ENCODE results near the gene CDH4. TPM values are rescaled to one million over a fixed set of nuclear protein-coding genes. Genes with fewer than 3 reads are reported as not detected.

CDH4 gene
- polyA plus RNA-seq, 1 experiment, result 1.5 TPM

- no peak for TF ChIP-seq CTCF (IDR thresholded peaks at IDR 0.05; ENCODE audit: insufficient read depth, low read depth, low read length)
- Histone ChIP-seq H3K4me3 (ENCODE audit: low read depth, low read length) (no peak overlapping the region), H3K27me3 (ENCODE audit: control insufficient read depth, insufficient read depth, low read length) (no peaks in the 10 kb centered on the region), H3K36me3 (ENCODE audit: control insufficient read depth, insufficient read depth, low read length) (no peaks in the 10 kb centered on the region)
- ChIA-PET POLR2A (no interaction called here), CTCF (no interaction called here)
- no peak for DNase-seq (ENCODE audit: low read depth)
These were observed 349.8 kb downstream of the CDH4 start for GRCh38 chr20:61601853-61602252.

GRCh38 chr20:61603715-61604114, 351.7 kb downstream of the CDH4 start:
- no peak for TF ChIP-seq CTCF (IDR thresholded peaks at IDR 0.05; ENCODE audit: insufficient read depth, low read depth, low read length)
- POLR2A ChIA-PET, result no interaction called here
- no peak overlapping the region for H3K4me3 ChIP-seq (ENCODE audit: low read depth, low read length)
- CTCF ChIA-PET, result no interaction called here
- H3K27me3 ChIP-seq (ENCODE audit: control insufficient read depth, insufficient read depth, low read length), result no peaks in the 10 kb centered on the region
- DNase-seq (ENCODE audit: low read depth), result no peak
- no peaks in the 10 kb centered on the region for H3K36me3 ChIP-seq (ENCODE audit: control insufficient read depth, insufficient read depth, low read length)

- DNase-seq (ENCODE audit: low read depth), result no peak
- Histone ChIP-seq H3K4me3 (ENCODE audit: low read depth, low read length) (no peak overlapping the region), H3K27me3 (ENCODE audit: control insufficient read depth, insufficient read depth, low read length) (no peaks in the 10 kb centered on the region), H3K36me3 (ENCODE audit: control insufficient read depth, insufficient read depth, low read length) (no peaks in the 10 kb centered on the region)
- ChIA-PET CTCF (no interaction called here), POLR2A (no interaction called here)
- no peak for TF ChIP-seq CTCF (IDR thresholded peaks at IDR 0.05; ENCODE audit: insufficient read depth, low read depth, low read length)
These were observed 352.5 kb downstream of the CDH4 start for GRCh38 chr20:61604549-61604948.

- no peaks in the 10 kb centered on the region for H3K36me3 ChIP-seq (ENCODE audit: control insufficient read depth, insufficient read depth, low read length)
- CTCF ChIA-PET, result no interaction called here
- no peaks in the 10 kb centered on the region for H3K27me3 ChIP-seq (ENCODE audit: control insufficient read depth, insufficient read depth, low read length)
- POLR2A ChIA-PET, result no interaction called here
- no peak for TF ChIP-seq CTCF (IDR thresholded peaks at IDR 0.05; ENCODE audit: insufficient read depth, low read depth, low read length)
- DNase-seq (ENCODE audit: low read depth), result no peak
- H3K4me3 ChIP-seq (ENCODE audit: low read depth, low read length), result no peak overlapping the region
These were observed 353.2 kb downstream of the CDH4 start for GRCh38 chr20:61605283-61605682.

- CTCF ChIA-PET, result no interaction called here
- no peak for DNase-seq (ENCODE audit: low read depth)
- no peaks in the 10 kb centered on the region for H3K27me3 ChIP-seq (ENCODE audit: control insufficient read depth, insufficient read depth, low read length)
- no peaks in the 10 kb centered on the region for H3K36me3 ChIP-seq (ENCODE audit: control insufficient read depth, insufficient read depth, low read length)
- no peak for TF ChIP-seq CTCF (IDR thresholded peaks at IDR 0.05; ENCODE audit: insufficient read depth, low read depth, low read length)
- no peak overlapping the region for H3K4me3 ChIP-seq (ENCODE audit: low read depth, low read length)
- POLR2A ChIA-PET, result no interaction called here
These were observed 353.9 kb downstream of the CDH4 start for GRCh38 chr20:61605862-61606557.

All from BJ (cell line).